ENCODE results near the gene FBRSL1.
A peak's percentile ranks its signal among the peaks of the same experiment; 100 is the strongest.
"Not testable (repeated sequence)": the region's sequence is repeated elsewhere in the genome, so short reads cannot be mapped to it uniquely, and the experiment has no call there.

FBRSL1 gene

DNA sequence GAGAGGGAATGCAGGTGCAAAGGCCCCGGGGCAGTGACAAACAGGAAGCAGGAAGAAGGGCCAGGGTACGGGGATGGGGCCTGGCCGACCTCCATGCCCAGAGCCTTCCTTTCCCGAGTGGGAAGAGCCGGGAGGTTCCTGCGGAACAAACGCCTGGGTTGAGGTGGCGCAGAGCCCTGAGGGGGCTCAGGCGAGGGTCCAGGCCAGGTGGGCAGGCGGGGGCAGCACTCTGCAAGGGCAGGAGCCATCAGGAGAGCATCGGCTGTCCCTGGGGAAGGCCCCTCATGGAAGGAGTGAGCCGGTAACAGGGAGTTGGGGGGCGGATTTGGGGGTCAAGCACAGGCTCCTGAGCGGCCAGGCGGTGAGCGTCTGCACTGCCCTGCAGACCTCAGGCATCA, 18.1 kb upstream of the FBRSL1 start:
- DNase-seq: no peak

DNA sequence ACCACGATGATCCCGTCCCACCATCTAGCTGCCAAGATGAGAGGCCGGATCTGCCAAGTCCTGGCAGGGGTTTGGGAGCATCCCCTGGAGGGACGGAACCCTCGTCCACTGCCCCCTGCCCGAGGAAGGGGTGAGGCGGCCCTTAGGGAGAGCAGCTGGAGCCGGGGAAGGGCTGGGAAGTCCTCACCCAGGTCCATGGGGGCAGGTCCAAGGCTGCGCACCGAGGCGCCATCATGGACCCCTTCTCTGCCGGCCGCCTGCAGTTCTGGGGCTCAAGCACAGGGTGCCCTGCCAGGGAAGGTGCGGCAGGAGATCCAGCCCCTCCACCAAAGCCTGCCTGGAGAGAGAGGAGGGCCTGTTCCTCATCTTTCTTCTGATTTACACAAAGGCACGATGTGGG, 17.6 kb upstream of the FBRSL1 start:
- DNase-seq: no peak

DNA sequence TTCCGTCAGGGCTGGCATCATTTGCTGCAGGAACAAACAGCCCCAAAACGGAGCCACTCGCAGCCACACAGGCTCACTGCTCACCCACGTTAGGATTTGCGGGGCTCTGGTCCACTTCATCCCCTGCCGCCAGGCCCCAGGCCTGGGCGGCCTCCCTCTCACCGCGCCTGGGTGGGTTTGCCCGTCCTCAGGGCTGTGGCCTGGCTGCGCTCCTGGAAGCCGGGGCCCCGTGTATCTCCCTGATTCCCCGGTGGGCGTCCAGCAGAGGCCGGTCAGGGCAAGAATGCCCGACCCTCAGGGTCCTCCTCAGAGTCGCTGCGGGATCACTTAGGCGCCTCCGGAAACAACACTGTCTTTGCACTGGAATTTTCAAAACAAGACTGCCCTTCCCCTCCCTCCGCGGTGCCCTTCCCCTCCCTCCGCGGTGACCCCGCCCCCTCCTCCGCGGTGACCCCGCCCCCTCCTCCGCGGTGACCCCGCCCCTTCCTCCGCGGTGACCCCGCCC, 15.7 kb upstream of the FBRSL1 start:
- no peak for DNase-seq

DNA sequence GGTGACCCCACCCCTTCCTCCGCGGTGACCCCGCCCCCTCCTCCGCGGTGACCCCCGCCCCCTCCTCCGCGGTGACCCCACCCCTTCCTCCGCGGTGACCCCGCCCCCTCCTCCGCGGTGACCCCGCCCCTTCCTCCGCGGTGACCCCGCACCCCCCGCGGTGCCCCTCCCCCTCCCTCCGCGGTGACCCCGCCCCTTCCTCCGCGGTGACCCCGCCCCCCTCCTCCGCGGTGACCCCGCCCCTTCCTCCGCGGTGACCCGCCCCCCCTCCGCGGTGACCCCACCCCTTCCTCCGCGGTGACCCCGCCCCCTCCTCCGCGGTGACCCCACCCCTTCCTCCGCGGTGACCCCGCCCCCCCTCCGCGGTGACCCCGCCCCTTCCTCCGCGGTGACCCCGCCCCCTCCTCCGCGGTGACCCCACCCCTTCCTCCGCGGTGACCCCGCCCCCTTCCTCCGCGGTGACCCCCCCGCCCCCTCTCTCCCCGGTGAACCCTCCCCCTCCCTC, 15.1 kb upstream of the FBRSL1 start:
- not testable (repeated sequence) for DNase-seq

DNA sequence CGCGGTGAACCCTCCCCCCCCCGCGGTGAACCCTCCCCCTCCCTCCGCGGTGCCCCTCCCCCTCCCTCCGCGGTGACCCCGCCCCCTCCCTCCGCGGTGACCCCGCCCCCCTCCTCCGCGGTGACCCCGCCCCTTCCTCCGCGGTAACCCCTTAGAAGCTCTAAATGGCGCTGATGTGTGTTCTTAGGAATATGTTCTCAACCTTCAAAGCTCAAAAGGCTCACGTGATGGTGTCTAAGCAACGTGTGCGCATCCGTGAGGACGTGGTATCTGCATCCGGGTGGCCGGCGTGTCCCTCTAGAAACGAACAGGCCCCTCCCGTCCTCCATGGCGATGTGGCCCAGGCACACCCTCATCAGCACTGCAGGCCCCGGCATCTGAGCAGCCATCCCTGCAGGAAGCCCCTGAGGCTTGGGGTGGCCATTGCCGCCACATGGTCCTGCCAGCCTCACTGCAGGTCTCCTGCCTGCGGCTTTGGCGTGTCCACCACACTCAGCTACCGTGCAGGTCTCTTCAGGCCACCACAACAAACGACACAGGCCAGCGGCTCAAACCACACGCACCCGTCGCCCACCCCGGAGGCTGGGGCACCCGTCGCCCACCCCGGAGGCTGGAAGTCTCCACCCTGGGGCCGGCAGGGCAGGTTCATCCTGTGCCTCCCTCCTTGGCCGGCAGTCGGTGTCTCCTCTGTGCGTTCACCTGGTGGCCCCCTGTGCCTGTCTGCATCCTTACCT, 14.5 kb upstream of the FBRSL1 start:
- DNase-seq: peak; percentile 22

DNA sequence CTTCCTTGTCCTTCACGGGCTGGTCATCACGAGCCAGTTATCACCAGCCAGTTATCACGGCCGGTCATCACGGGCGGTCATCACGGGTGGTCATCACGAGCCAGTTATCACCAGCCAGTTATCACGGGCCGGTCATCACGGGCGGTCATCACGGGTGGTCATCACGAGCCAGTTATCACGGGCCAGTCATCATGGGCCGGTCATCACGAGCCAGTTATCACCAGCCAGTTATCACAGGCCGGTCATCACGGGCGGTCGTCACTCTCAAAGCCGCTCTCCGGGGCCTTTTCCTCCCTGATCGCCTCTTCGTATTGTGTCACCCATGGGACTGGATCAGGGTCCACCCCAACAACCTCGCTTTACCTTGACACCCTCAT, 13.9 kb upstream of the FBRSL1 start:
- DNase-seq: no peak

DNA sequence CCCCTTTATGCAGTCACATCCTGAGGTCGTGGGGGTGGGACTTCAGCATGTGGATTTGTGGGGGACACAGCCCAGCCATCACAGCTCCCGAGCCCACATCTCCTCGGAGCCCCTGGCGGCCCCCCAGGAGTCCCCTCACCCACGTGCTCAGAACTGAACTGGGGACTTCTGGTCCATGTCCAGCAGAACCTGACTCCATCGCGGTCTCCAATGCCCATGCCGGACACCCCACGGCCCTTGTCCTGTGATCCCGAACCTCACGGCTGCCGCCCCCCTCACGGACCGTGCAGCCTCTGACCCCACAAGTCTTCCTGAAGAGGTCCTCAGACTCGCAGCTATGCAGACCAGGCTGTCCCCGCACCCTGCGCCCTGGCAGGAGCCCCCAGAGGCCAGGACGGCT, 13.5 kb upstream of the FBRSL1 start:
- no peak for DNase-seq

DNA sequence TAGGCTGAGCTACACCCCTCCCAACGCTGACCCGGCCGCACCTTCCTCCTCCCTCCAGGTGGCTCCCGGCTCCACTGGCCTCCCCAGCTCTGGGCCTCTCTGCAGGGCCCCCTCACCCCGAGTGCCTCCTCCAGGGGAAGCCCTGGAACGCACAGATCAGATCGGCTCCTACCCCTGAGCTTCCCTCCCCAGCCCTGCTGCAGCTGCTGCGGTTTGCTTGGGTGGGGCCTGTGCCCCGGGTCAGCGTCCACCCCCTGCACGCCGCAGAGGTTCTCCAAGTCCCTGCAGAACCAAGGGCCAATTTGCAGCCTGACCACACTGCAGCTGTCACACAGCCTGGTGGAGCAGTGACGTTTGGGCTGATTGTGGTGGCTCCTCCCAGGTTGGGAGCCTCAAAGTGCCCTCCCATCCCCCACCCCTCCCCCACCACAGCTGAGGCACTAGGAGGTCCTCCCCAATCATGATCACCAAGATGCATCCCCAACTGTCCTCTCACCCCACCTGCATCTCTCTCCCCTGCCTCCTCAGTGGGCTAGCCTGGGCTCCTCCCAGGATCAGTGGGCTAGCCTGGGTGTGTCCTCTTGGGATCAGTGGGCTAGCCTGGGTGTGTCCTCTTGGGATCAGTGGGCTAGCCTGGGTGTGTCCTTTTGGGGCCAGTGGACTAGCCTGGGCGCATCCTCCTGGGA, 12.8 kb upstream of the FBRSL1 start:
- no peak for DNase-seq

DNA sequence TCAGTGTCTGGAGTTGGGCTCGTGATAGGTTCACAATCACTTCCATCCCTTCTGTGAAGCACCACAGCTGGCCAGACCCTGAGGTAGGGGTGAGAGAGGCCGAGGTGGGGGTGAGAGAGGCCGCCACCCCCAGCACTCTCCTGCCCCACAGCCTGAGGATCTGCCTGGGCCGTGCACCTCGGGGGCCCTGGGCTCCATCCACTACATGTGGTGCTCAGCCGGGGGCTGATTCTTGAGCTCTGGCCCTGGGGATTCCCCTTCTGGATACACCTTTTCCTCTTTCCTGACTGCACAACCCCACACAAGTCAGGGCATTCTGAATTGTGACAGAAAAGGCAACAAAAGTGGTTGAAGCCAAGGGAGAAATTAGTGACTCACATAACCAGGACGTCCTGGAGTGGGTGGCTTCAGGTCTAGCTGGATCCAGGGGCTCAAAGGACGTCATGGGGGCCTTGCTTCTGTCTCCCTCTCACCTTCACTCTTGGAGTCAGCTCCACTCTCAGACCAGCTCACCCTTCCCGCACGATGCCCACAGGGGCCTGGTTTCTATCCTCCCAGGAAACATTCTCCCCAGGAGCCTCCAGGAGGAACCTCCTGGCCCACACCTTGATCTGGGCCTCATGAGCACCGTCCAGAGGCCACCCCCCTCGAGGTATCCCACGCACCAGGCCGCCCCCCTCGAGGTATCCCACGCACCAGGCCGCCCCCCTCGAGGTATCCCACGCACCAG, 12.1 kb upstream of the FBRSL1 start:
- DNase-seq: no peak

DNA sequence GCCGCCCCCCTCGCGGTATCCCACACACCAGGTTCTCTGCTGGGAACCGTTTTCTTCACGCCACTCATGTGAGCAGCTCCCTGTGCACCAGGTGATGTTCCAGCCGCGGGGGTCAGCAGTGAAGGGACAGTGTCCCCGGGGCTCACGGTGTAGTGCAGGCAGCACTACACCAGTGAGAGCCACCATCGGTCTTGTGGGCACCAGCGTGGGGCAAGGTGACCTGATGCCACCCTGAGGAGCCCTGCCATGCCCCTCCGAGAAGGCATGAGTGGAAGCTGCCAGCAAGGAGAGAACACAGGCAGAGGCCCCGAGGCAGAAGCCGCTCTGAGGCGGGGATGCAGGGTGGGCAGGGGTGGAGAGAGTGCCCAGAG, 11.5 kb upstream of the FBRSL1 start:
- no peak for DNase-seq

DNA sequence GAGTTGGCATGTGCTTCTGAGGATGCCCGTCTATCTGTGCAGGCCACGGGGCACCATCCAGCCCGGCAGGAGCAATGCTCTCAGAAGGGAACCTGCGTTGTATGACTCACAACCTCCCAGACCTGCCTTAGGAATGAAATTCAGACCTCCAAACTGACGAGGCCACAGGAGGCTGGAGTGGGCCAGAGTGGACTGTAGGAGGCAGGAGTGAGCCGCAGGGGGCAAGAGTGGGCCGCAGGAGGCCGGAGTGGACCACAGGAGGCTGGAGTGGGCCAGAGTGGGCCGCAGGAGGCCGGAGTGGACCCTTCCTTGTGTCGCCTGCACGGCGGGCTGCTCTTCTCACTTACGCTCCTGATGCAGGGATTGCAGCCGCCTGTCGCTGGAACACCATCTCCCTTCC, 11.1 kb upstream of the FBRSL1 start:
- DNase-seq: no peak

DNA sequence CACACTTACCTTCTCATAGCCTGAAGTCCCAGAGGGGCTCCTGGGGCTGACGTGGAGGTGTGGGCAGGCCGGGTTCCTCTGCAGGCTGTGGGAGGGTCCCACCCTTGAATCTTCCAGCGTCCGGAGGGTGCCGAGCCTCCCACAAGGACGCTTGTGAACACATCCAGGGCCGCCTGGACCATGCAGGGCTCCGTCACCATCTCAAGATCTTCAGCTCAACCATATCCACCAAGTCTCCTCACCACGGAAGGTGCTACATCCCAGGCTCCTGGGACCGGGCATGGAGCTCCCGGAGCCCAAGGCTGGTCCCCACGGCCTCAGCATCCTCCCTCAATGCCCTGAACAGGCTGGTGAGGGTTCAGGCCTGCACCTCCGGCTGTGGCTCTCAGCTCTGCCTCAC, 10.7 kb upstream of the FBRSL1 start:
- DNase-seq: no peak

DNA sequence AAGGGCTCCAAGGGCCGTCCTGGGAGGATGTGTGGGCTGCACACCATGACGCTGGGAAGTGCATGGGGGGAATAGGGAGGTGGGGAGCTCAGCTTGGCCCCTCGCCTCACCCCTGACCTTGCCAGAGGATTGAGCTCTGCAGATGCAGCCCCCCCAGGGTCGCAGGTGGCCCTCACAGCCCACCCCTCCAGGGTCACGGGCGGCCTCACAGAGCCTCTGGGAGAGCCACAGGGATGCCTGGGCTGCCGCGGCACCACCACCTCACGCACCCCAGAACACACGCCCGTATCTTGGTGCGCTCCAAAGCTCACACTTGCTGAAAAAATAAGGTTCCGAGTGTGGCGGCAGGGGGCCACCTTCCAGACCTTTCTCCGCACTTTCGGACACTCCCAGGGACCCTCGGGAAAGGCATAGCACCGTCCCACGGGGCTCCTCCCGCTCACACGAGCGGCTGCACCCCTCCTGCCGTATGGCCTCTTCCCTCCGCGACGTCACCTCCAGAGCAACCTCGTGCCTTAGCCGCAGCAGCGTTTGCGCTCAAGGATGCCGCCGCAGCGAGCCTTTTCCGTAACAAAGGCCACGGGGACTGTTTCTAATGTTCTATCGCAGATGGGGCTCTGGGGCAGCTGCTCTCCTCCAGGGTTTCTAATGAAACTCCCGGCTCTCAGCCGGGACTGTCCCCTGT, 9.9 kb upstream of the FBRSL1 start:
- no peak for DNase-seq

DNA sequence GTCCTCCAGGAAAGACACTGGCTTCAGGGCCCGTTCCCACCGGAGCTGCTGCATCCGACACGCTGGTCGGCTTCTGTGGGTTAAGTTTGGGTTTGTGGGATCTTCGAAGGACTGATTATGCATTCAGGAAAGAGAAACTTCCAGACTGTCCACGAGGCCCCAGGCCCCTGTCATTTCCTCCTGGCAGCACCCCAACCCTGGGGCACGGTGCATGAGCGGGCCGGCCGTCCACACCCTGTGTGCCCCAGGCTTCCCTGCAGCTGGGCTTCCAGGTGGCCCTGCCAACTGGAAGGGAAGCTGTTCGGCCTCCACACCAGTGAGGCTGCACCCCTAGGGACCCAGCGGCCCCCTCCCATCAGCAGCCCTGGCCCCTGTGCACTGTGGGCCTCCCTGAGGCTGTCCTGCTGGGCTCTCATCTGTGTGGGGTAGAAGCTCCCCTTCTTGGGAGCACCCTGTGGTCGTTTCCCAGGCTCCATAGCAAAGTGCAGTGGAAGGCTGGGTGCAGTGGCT, 9.3 kb upstream of the FBRSL1 start:
- no peak for DNase-seq

DNA sequence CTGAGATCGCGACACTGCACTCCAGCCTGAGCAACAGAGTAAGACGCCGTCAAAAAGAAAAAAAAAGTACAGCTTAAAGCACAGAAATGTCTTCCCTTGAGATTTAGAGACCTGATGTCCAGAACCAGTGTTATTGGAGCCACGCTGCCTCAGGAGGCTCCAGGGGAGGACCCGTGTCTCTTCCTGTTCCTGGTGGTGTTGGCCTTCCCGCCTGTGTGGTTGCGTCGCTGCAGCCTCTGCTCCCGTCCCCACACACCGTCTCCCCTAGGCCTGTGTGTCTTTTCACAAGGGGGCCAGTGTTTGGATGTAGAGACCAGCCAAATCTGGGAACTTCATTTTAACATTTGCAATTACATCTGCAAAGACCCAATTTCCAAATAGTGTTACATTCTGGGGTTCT, 8.6 kb upstream of the FBRSL1 start:
- no peak for DNase-seq

DNA sequence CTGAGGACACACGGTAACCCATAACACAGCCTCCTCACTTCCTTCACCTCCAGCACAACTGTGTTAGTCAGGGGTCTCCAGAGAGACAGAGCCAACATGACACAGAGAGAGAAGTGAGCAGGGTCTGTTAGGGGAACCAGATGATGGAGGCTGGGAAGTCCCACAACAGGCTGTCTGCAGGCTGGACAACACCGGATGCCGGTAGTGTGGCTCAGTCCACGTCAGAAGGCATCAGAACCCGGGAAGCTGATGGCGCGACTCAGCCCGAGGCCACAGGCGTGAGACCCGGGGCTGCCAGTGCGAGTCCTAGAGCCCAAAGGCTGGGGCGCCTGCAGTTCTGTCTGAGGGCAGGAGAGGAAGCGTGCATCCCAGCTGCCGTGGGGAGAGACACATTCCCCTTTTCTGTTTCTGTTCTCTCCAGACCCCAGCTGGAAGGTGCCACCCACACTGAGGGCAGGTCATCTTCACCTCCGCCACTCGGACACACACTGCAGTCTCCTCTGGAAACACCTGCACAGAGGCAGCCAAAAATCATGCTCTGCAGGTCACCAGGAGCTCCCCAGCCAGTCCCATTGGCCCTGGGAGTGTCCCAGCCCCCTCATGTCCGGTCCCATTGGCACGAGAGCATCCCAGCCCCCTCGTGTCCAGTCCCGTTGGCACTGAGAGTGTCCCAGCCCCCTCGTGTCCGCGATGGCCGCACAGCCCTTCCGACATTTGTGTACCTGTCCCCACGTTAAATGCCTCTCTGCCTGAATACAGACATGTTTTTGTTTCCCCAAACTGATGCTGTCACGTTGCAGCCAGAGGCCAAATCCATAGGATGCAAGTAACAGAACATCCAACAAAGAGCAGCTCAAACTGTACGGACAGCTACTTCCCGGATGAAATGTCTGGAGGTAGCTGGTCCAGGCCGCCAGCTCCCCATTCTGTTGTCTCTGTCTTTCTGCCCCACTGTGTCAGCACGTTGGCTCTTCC, 7.9 kb upstream of the FBRSL1 start:
- DNase-seq: no peak

DNA sequence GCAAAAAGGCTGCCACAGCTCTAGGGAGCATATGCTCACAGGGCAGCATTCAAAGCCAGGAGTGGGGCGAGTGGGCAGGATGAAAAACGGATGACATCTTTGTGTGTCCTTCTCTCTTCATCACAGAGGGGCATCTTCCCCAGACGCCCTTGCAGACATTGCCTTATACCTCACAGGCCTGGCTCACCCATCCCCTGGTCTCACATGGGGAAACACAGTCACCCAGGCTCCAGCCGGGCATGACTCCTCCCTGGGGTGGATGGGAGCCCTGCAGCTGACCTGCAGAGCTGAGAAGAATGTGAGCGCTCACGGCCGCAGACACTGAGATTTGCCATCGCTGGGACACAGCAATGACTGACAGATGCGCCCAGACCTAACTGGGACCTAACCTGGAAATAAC, 7.2 kb upstream of the FBRSL1 start:
- no peak for DNase-seq

DNA sequence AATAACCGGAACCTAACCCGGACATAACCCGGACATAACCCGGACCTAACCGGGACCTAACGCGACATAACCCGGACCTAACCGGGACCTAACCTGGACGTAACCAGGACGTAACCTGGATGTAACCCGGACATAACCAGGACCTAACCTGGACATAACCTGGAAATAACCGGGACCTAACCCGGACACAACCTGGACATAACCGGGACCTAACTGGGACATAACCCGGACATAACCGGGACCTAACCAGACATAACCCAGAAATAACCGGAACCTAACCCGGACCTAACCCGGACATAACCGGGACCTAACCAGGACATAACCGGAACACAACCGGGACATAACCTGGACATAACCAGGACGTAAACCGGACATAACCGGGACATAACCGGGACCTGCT, 6.7 kb upstream of the FBRSL1 start:
- no peak for DNase-seq

DNA sequence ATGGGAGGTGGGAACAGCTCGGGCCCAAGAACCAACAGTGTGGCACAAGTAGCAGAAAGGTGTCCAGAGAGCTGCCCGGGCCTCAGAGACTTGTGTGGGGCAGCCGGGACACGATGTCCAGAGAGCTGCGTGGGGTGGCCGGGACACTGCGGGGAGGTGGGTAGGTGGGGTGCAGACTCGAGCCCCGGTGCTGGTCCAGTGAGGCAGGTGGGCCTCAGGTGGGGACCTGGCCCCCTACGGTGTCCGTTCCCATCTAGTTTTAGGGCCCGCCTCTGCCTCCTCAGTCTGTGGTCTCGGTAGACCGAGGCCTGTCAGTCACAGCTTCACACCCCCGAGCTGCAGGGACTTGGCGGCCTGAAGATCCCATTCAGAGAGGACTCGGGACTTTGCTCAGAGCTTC, 6.3 kb upstream of the FBRSL1 start:
- no peak for DNase-seq

DNA sequence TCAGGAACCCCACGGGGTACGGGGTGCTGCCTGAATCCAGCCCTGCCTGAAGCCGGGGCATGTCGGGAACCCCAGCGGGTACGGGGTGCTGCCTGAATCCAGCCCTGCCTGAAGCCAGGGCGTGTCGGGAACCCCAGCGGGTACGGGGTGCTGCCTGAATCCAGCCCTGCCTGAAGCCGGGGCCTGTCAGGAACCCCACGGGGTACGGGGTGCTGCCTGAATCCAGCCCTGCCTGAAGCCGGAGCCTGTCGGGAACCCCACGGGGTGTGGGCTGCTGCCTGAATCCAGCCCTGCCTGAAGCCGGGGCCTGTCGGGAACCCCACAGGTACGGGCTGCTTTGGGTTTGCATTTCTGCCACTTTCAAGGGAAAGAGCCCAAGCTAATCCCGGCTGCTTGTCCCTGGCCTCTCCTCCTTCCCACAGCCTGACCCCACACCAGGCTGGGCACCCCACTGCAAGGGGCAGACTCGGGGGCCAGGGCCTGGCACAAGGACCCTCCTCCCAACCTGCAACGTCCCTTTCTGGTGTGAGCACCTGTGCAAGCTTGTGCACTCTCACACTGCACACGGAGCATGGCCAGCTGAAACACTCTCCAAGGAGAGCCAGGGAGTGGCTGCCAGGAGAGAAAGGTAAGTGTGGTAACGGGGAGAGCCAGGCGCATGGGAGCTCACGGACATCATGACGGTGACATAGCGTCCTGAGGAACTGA, 5.6 kb upstream of the FBRSL1 start:
- DNase-seq: no peak

DNA sequence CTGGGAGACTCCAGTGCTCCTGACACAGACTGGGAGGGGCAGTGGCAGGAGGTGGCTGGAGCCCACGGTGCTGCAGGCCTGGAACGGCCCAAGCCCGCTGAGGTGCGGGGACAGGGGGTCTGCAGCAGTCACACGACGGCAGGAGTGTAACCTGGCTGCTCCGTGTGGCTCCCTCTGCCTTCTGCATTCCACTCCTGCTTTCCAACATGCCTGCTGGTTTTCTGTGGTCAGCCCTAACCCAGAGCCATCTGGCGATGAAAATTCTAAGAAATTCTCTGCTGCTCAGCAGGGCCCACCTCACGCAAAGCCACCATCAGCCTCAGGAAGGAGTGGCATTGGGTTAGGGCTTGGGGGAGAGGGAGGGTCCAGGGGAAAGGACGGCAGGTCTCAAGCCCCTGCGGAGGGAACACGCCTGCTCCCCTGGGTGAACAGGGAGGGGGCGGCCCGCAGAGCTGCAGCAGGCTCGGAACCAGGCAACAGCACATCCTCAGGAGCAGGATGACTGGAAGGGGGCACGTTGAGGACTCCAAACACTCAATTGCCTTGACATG, 5.0 kb upstream of the FBRSL1 start:
- no peak for DNase-seq
